Endothelial cell of hepatic sinusoid (primary cell): Measurements from ENCODE around the gene CCDC187.

Source experiments
- in situ Hi-C: cut with HindIII; loops from 2 replicates; pipeline ENCODE4 v1.10.0; 2017; ENCODE audit warnings: low sequenced_read_pairs

Gene CCDC187

DNA sequence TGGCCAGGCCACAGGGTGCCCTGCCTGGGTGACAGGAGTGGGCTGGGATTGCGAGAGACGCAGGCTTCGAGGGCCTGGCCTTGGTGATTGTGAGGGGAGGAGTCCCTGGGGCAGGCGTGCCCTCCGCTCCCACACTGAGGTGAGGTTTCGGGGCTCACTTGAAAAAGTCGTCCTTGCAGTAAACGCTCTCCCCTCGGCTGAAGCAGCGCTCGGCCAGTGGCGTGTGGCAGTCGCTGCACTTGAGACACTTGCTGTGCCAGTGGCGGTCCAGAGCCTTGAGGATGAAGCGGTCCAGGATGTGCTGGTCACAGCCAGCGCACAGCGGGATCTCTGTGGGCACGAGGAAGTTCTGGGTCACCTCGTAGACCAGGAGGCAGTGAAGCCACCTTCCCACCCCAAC is 103.5 kb downstream of the CCDC187 start:
- in situ Hi-C loops, result no loop called here
